ENCODE results near the gene ARHGEF11.

Gene ARHGEF11

GRCh38 chr1:156948708-156949107 is 96.8 kb downstream of the ARHGEF11 start:
- no peak for FAIRE-seq

GRCh38 chr1:156947818-156948525 is 97.6 kb downstream of the ARHGEF11 start:
- no peak for FAIRE-seq

GRCh38 chr1:156947127-156947526 is 98.4 kb downstream of the ARHGEF11 start:
- FAIRE-seq: no peak

GRCh38 chr1:156945881-156946661 is 99.5 kb downstream of the ARHGEF11 start:
- FAIRE-seq: no peak

GRCh38 chr1:156944848-156945247 is 100.7 kb downstream of the ARHGEF11 start:
- FAIRE-seq: no peak

GRCh38 chr1:156944268-156944667 is 101.3 kb downstream of the ARHGEF11 start:
- no peak for FAIRE-seq

GRCh38 chr1:156943756-156944155 is 101.8 kb downstream of the ARHGEF11 start:
- FAIRE-seq: no peak

GRCh38 chr1:156942576-156942975 is 103.0 kb downstream of the ARHGEF11 start:
- no peak for FAIRE-seq

- FAIRE-seq: no peak
Measured at GRCh38 chr1:156942176-156942575, 103.4 kb downstream of the ARHGEF11 start.

GRCh38 chr1:156941675-156942074 is 103.9 kb downstream of the ARHGEF11 start:
- no peak for FAIRE-seq

GRCh38 chr1:156939786-156940334 is 105.7 kb downstream of the ARHGEF11 start:
- no peak for FAIRE-seq

GRCh38 chr1:156938813-156939212 is 106.7 kb downstream of the ARHGEF11 start:
- FAIRE-seq: no peak

GRCh38 chr1:156937883-156938282 is 107.7 kb downstream of the ARHGEF11 start:
- no peak for FAIRE-seq

- no peak for FAIRE-seq
Measured at GRCh38 chr1:156936721-156937220, 108.8 kb downstream of the ARHGEF11 start.

GRCh38 chr1:156936191-156936590 is 109.4 kb downstream of the ARHGEF11 start:
- no peak for FAIRE-seq

- FAIRE-seq: no peak
Measured at GRCh38 chr1:156935505-156936128, 109.9 kb downstream of the ARHGEF11 start.

- no peak for FAIRE-seq
Measured at GRCh38 chr1:156933136-156933535, 112.4 kb downstream of the ARHGEF11 start.

- FAIRE-seq: no peak
Measured at GRCh38 chr1:156931974-156932710, 113.4 kb downstream of the ARHGEF11 start.

GRCh38 chr1:156931211-156931952 is 114.2 kb downstream of the ARHGEF11 start:
- no peak for FAIRE-seq

- no peak for FAIRE-seq
Measured at GRCh38 chr1:156930483-156930882, 115.1 kb downstream of the ARHGEF11 start.

- FAIRE-seq: no peak
Measured at GRCh38 chr1:156929596-156930238, 115.8 kb downstream of the ARHGEF11 start.

All from A204.1 (cell line).